ENCODE data around the gene RAD54L. TPM values are rescaled to one million over a fixed set of nuclear protein-coding genes. Genes with fewer than 3 reads are reported as not detected.

Gene RAD54L
- total RNA-seq, 4 donors from 2014 or later = 1.2 TPM; not detected in 3

DNA sequence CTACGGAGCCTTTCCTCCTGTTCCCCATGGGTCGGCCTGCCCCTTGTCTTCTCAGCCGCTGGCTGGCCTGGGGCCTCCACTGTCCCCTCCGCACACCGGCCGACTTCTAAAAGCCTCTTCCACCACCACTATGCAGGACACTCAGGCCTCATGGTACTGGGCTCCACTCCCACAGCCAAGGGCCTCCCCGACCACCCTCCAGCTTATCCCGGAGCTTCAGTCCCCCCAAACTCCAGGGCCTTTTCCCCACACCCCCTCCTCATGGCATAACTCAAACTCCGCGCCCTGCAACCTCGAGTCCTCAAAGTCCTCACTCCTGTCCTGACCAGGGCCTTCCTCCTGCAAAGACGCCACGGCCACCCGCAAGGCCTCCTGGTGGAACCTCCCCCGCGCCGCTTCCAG lies 53.8 kb downstream of the RAD54L start:
- Histone ChIP-seq H3K27ac (replicated peaks in 1 of 4) (peak overlapping the region; percentile 97 to 100 (median 98)), H3K36me3 (peaks cover 14 to 19% (median 16%) of the 10 kb centered on the region in 4 donors), H3K27me3 (no peaks in the 10 kb centered on the region), H3K4me3 (peak overlapping the region; percentile 75 to 99 (median 83)), H3K9me3 (no peaks in the 10 kb centered on the region), H3K4me1 (peaks cover 54 to 68% (median 61%) of the 10 kb centered on the region in 4 donors)
- 4% methylated on average over 12 of the region's 17 CpGs for WGBS
- DNase-seq (ENCODE audit: extremely low spot score) = no peak
- intact Hi-C loops (cut with DNase I) = no loop called here
- TF ChIP-seq EP300 (IDR thresholded peaks at IDR 0.05) (no peak), POLR2AphosphoS5 (IDR thresholded peaks at IDR 0.05) (no peak), POLR2A (IDR thresholded peaks at IDR 0.05; ENCODE audit: low read depth) (no peak)
- TF ChIP-seq, protein P1, sequence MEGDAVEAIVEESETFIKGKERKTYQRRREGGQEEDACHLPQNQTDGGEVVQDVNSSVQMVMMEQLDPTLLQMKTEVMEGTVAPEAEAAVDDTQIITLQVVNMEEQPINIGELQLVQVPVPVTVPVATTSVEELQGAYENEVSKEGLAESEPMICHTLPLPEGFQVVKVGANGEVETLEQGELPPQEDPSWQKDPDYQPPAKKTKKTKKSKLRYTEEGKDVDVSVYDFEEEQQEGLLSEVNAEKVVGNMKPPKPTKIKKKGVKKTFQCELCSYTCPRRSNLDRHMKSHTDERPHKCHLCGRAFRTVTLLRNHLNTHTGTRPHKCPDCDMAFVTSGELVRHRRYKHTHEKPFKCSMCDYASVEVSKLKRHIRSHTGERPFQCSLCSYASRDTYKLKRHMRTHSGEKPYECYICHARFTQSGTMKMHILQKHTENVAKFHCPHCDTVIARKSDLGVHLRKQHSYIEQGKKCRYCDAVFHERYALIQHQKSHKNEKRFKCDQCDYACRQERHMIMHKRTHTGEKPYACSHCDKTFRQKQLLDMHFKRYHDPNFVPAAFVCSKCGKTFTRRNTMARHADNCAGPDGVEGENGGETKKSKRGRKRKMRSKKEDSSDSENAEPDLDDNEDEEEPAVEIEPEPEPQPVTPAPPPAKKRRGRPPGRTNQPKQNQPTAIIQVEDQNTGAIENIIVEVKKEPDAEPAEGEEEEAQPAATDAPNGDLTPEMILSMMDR (IDR thresholded peaks at IDR 0.05) = no peak

DNA sequence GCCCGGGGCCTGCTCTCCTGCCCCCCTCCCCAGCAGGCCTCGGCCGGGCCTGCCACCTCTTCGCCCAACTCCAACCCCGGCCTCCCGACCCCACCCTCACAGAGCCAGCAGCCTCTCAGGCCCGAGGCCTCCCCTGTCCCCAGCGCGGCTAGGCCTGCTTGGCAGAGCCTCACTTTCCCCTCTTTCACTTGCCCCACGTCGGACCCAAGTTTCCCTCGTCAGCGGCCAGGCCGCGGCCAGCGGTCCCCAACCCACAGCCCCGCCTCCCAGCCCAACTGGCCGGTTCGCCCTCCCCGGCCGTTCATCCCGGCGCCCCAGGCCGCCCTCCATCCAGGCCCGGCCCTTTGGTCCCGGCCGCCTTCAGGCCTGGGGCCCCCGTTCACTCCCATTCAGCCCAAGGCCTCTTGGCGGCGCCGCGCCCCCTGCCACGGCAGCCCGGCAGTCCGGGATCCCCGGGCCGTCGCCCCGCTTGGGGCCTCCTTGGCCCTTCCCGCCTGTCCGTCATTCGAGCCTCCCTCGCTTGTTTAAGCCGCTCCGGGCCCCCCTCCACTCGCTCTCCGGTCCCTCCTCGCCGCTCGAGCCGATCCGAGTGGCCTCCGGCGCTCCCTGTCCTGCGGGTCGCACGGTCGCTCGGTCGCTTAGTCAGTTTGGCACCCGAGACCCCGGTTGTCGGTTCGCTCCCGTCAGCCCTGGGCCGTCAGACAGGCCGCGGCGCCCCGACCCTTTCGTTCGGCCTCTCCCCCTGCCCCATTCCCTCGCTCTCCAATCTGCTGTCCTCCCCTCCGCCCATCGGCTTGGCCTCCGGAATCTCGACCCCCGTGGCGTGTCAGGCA lies 54.5 kb downstream of the RAD54L start:
- TF ChIP-seq, protein P1 (IDR thresholded peaks at IDR 0.05) = peak in 2 of 3 experiments; percentile 13 to 28
- TF ChIP-seq POLR2AphosphoS5 (IDR thresholded peaks at IDR 0.05) (peak; percentile 11 to 12), EP300 (IDR thresholded peaks at IDR 0.05) (no peak)
- DNase-seq (ENCODE audit: extremely low spot score) = no peak
- Histone ChIP-seq H3K4me1 (peaks cover 60 to 74% (median 68%) of the 10 kb centered on the region in 4 donors), H3K4me3 (peak overlapping the region; percentile 75 to 99 (median 83)), H3K27me3 (no peaks in the 10 kb centered on the region), H3K9me3 (no peaks in the 10 kb centered on the region), H3K27ac (replicated peaks in 1 of 4) (peak overlapping the region; percentile 97 to 100 (median 98)), H3K36me3 (peaks cover 8 to 19% (median 9%) of the 10 kb centered on the region in 4 donors)
- intact Hi-C loops (cut with DNase I) = loop anchor here (2.0 kb wide), 1 partner anchor 39 kb away; the partner anchor contains the start of gene NSUN4
- under 1% methylated on average over 56 of the region's 79 CpGs for WGBS

DNA sequence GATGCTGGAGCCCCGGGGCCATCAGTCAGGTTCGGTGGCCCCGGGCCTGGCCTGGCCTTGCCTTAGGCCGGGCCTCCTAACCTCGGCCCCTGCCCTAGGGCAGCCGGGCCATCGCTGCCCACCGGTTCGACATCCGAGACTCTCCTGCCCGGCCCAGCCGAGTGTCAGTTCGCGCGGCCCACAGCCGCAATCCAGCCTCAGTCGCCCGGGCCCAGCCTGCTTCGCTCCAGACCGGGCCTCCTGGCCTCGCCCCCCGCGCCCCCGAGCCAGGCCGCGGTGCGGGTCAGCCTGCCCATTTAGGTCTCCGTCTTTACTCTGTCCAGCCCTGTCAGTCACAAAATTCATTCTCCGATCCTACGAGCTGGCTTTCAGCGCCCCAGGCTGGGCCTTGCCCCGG lies 55.1 kb downstream of the RAD54L start:
- H3K4me3 ChIP-seq = peak overlapping the region; percentile 75 to 99 (median 83)
- 0% methylated on average over 18 of the region's 32 CpGs for WGBS
- peaks cover 2 to 17% (median 3%) of the 10 kb centered on the region in 4 donors for H3K36me3 ChIP-seq
- TF ChIP-seq, protein P1 (IDR thresholded peaks at IDR 0.05) = no peak
- TF ChIP-seq POLR2AphosphoS5 (IDR thresholded peaks at IDR 0.05) = peak in 1 of 2 donors; percentile 2
- intact Hi-C loops (cut with DNase I) = loop anchor here (2.0 kb wide), 1 partner anchor 38 kb away; the partner anchor contains the start of gene NSUN4
- H3K4me1 ChIP-seq = peaks cover 67 to 78% (median 74%) of the 10 kb centered on the region in 4 donors
- no peaks in the 10 kb centered on the region for H3K9me3 ChIP-seq
- peak overlapping the region; percentile 97 to 100 (median 98) for H3K27ac ChIP-seq (replicated peaks in 1 of 4)
- no peak for DNase-seq (ENCODE audit: extremely low spot score)
- no peaks in the 10 kb centered on the region for H3K27me3 ChIP-seq

DNA sequence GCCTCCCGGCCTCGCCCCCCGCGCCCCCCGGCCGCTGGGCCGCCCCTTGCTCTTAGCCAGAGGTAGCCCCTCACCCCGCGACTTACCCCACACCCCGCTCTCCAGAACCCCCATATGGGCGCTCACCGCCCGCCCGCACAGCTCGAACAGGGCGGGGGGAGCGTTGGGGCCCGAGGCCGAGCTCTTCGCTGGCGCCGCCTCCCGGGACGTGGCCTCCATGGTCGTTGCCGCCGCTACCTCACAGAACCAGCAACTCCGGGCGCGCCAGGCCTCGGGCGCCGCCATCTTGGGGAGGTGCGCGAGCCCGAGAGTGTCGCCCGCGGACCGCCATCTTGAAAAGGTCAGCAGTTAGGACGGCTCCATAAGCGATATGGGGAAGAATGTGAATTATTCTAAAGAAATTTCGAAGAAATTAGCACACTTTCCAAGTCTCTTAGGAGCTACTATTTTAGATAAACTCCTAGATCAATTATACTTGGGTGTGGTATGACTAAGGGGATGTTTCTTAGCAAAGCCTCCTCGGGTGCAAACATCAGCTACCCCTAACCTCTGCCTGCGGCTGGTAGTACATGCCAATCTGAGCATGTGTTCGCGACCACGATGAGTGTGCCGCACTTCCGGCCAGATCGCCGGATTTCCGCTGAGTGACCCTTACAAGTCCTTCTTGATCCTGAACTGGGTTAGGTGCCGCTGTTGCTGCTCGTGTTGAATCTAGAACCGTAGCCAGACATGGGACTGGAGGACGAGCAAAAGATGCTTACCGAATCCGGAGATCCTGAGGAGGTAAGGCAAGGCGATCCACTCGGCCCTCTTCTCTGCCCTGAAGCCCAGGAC lies 55.7 kb downstream of the RAD54L start, which contains the start of the genes LRRC41 and UQCRH:
Gene LRRC41 (minus strand): TSS at position 579 of the 834 bp plus-strand sequence. CDS start 294 bp downstream, at position 285.
Gene UQCRH (plus strand): TSS at position 661 of the 834 bp plus-strand sequence. CDS start 69 bp downstream, at position 730.
- Histone ChIP-seq H3K4me1 (peaks cover 69 to 81% (median 78%) of the 10 kb centered on the region in 4 donors), H3K4me3 (peak within 1 kb of the TSS; percentile 75 to 99 (median 83)), H3K36me3 (peaks cover 0 to 12% (median 0%) of the 10 kb centered on the region in 4 donors), H3K27ac (replicated peaks in 1 of 4) (peak within 1 kb of the TSS; percentile 97 to 100 (median 98)), H3K27me3 (no peaks in the 10 kb centered on the region), H3K9me3 (no peaks in the 10 kb centered on the region)
- peak; percentile 99 for DNase-seq (ENCODE audit: extremely low spot score)
- TF ChIP-seq POLR2A (IDR thresholded peaks at IDR 0.05; ENCODE audit: low read depth) (peak; percentile 63), EP300 (IDR thresholded peaks at IDR 0.05) (no peak), POLR2AphosphoS5 (IDR thresholded peaks at IDR 0.05) (peak; percentile 95)
- TF ChIP-seq, protein P1 (IDR thresholded peaks at IDR 0.05) = no peak
- 0% methylated on average over 6 of the region's 61 CpGs for WGBS
- intact Hi-C loops (cut with DNase I) = loop anchor here (2.0 kb wide), 1 partner anchor 38 kb away; the partner anchor contains the start of gene NSUN4

Measured in esophagus muscularis mucosa (tissue), 4 donors.